T-cell (primary cell): ENCODE results near the gene NT5DC1. TPM values are rescaled to one million over a fixed set of nuclear protein-coding genes. Genes with fewer than 3 reads are reported as not detected.

Source experiments
- ATAC-seq, 4 experiments: fragments of 200-7000 bp in 3 of 4; fragments of 150-1000 bp in 1 of 4; cut with Tn5 transposase; replicated peaks in 1 of 4; 1 replicate in 3 of 4; 2 replicates in 1 of 4; pipeline ENCODE4 v1.10.0; 2021; ENCODE audit warnings: moderate library complexity in 3 of 4, mild to moderate bottlenecking in 2 of 4, moderate number of reproducible peaks in 1 of 4
- CTCF ChIA-PET, 2 donors: fragments of 300-600 bp; sonication (Branson Sonifier 250); formaldehyde crosslinking; loops; one replicate each; lab custom pipeline; 2022; ENCODE audit warnings: antibody characterized with exemption in 2 of 2; lab: Charles Lee
- POLR2A ChIA-PET, 2 donors: fragments of 300-600 bp; sonication (Branson Sonifier 250); formaldehyde crosslinking; loops; one replicate each; lab custom pipeline; 2022; ENCODE audit warnings: antibody characterized with exemption in 2 of 2; lab: Charles Lee
- DNase-seq, 35 experiments: peaks; one replicate each; pipeline versions ENCODE4 v3.0.0 to v3.0.0-alpha.2; 2013 to 2023
- H3K27ac ChIP-seq: one replicate; pipeline ENCODE4 v1.5.1; 2013; ENCODE audit warnings: low read length
- H3K27me3 ChIP-seq, 2 experiments: replicated peaks in 1 of 2; 1 replicate in 1 of 2; 2 replicates in 1 of 2; pipeline versions ENCODE4 v1.6.1 to v1.7.0; 2013; ENCODE audit warnings: low read length in 1 of 2, mixed read lengths in 1 of 2; ENCODE audit not compliant: control insufficient read depth in 2 of 2, insufficient read depth in 2 of 2; ENCODE audit errors: extremely low read depth in 1 of 2
- H3K36me3 ChIP-seq, 2 donors: 1 replicate in 1 of 2; 2 replicates in 1 of 2; pipeline versions ENCODE4 v1.6.1 to v1.7.0; 2013; ENCODE audit warnings: low read length in 1 of 2; ENCODE audit not compliant: control insufficient read depth in 2 of 2, insufficient read depth in 1 of 2; ENCODE audit errors: extremely low read depth in 1 of 2
- H3K4me1 ChIP-seq, 2 experiments: 1 replicate in 1 of 2; 2 replicates in 1 of 2; pipeline versions ENCODE4 v1.6.1 to v1.7.0; 2013; ENCODE audit warnings: low read length in 2 of 2, mixed read lengths in 1 of 2; ENCODE audit not compliant: insufficient read depth in 2 of 2, control insufficient read depth in 1 of 2; ENCODE audit errors: extremely low read depth in 1 of 2
- H3K4me3 ChIP-seq, 2 donors: 1 replicate in 1 of 2; 2 replicates in 1 of 2; pipeline versions ENCODE4 v1.5.1 to v1.7.0; 2013; ENCODE audit warnings: mild to moderate bottlenecking in 2 of 2, low read length in 1 of 2, moderate library complexity in 1 of 2; ENCODE audit not compliant: control insufficient read depth in 1 of 2; ENCODE audit errors: extremely low read depth in 1 of 2
- H3K9me3 ChIP-seq: 2 replicates; pipeline ENCODE4 v1.7.0; 2013
- H3K27ac Mint-ChIP-seq, 2 donors: one replicate each; pipeline ENCODE4 v1.8.0; 2020 to 2021; ENCODE audit warnings: mild to moderate bottlenecking in 2 of 2, mixed read lengths in 2 of 2
- H3K27me3 Mint-ChIP-seq, 2 donors: one replicate each; pipeline ENCODE4 v1.8.0; 2021 to 2022; ENCODE audit warnings: mixed read lengths in 2 of 2
- H3K36me3 Mint-ChIP-seq: one replicate; pipeline ENCODE4 v1.8.0; 2021; ENCODE audit warnings: mixed read lengths
- H3K4me1 Mint-ChIP-seq, 3 donors: one replicate each; pipeline ENCODE4 v1.8.0; 2020 to 2022; ENCODE audit warnings: mixed read lengths in 3 of 3, mild to moderate bottlenecking in 1 of 3
- H3K4me3 Mint-ChIP-seq, 3 donors: one replicate each; pipeline ENCODE4 v1.8.0; 2020 to 2022; ENCODE audit warnings: mild to moderate bottlenecking in 3 of 3, mixed read lengths in 3 of 3, moderate library complexity in 3 of 3
- H3K9me3 Mint-ChIP-seq, 3 donors: one replicate each; pipeline ENCODE4 v1.8.0; 2020 to 2022; ENCODE audit warnings: mixed read lengths in 3 of 3
- WGBS: methylation state at CpG from one replicate; pipeline ENCODE4 v1.1.5; 2013; ENCODE audit warnings: missing lambda C conversion rate; ENCODE audit not compliant: insufficient coverage; 5-methylcytosine and 5-hydroxymethylcytosine counted together
- total RNA-seq, 35 experiments: library from RNA in 6 of 35; stranded (reverse) in 6 of 35; fragments of 120-200 nt in 1 of 35; gene quantifications; one replicate each; pipeline versions ENCODE4 v1.2.1 to v1.2.4 and lab custom pipeline; 2013 to 2026

NT5DC1 gene
- total RNA-seq, 5 donors from 2014 or later (not counting 1 experiment from before 2014, with no cell fraction given), result 33.8 to 47.3 (median 38.1) TPM

DNA sequence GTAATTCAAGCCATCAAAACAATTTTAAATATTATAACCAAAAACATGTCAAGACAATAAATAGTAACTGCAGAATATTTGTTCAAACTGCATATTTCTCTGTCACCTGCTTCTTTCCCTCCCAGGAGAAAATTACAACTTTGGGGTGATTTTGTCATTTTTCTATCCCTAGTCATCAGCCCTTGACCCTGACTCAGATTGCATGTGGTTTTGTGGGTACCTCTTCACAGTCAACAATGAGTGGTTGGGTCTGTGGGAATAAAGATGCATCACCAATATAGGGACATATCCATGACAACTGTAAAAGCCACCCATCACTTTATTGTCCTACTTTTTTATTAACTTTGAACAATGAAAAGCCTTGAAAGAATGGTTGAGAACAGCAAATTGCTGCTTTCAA lies 18.0 kb downstream of the NT5DC1 start:
- POLR2A ChIA-PET, result no interaction called here
- no peak overlapping the region for H3K4me3 Mint-ChIP-seq

GRCh38 chr6:116120430-116120829 lies 19.8 kb downstream of the NT5DC1 start:
- H3K9me3 ChIP-seq, result no peaks in the 10 kb centered on the region
- DNase-seq (no peak), ATAC-seq (no peak)
- H3K36me3 Mint-ChIP-seq, result peaks cover 42% of the 10 kb centered on the region
- ChIA-PET CTCF (no interaction called here), POLR2A (no interaction called here)
- no peak overlapping the region for H3K27ac ChIP-seq
- H3K27me3 Mint-ChIP-seq, result no peaks in the 10 kb centered on the region
- H3K27me3 ChIP-seq, result no peaks in the 10 kb centered on the region
- H3K4me3 ChIP-seq, result no peak overlapping the region
- H3K9me3 Mint-ChIP-seq, result no peaks in the 10 kb centered on the region
- no peak overlapping the region for H3K27ac Mint-ChIP-seq
- peaks cover 0 to 5% (median 0%) of the 10 kb centered on the region in 3 donors for H3K4me1 Mint-ChIP-seq
- H3K4me1 ChIP-seq, result no peaks in the 10 kb centered on the region
- H3K36me3 ChIP-seq, result peaks cover 0 to 14% of the 10 kb centered on the region in 2 donors
- no peak overlapping the region for H3K4me3 Mint-ChIP-seq
- WGBS, result 100% methylated on average over 3 of the region's 3 CpGs

More for the DNA sequence above, 18.0 kb downstream of the NT5DC1 start:
- no peaks in the 10 kb centered on the region for H3K27me3 Mint-ChIP-seq
- no peaks in the 10 kb centered on the region for H3K27me3 ChIP-seq
- H3K4me1 ChIP-seq, result no peaks in the 10 kb centered on the region
- peaks cover 4 to 30% of the 10 kb centered on the region in 2 donors for H3K36me3 ChIP-seq
- H3K27ac Mint-ChIP-seq, result no peak overlapping the region
- no peaks in the 10 kb centered on the region for H3K9me3 ChIP-seq
- peaks cover 0 to 5% (median 0%) of the 10 kb centered on the region in 3 donors for H3K4me1 Mint-ChIP-seq
- no peak for ATAC-seq
- H3K27ac ChIP-seq, result no peak overlapping the region
- CTCF ChIA-PET, result no interaction called here
- H3K36me3 Mint-ChIP-seq, result peaks cover 48% of the 10 kb centered on the region
- DNase-seq, result no peak
- no peak overlapping the region for H3K4me3 ChIP-seq
- no peaks in the 10 kb centered on the region for H3K9me3 Mint-ChIP-seq

DNA sequence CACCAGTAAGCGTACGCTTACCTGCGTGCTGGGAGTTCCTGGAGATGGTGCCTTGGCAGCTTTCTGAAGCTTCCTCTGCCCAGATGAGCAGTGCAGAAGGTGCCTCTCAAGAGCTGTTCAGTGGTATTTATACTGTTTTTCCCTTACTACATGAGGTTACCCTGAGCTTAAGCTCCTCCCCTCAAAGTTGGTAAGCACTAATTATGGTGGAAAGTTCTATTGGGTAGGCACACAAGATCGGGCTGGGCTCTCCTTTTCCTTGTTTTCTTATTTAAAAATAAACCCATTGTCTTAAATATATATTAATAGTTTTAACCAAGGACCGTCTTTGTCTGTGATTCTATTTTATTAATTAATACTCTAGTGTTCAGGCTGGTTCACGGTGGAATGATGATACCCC lies 25.4 kb downstream of the NT5DC1 start, which contains the start of gene COL10A1:
TSS of gene COL10A1 (minus strand) at position 101 of the 400 bp plus-strand sequence. CDS start 640 bp downstream, outside the sequence.
- H3K4me1 Mint-ChIP-seq, result peaks cover 7 to 10% (median 10%) of the 10 kb centered on the region in 3 donors
- peaks cover 32% of the 10 kb centered on the region for H3K36me3 Mint-ChIP-seq
- no peak for ATAC-seq
- Histone ChIP-seq H3K27ac (no peak within 1 kb of the TSS), H3K4me3 (no peak within 1 kb of the TSS), H3K9me3 (no peaks in the 10 kb centered on the region), H3K4me1 (no peaks in the 10 kb centered on the region), H3K27me3 (no peaks in the 10 kb centered on the region), H3K36me3 (no peaks in the 10 kb centered on the region)
- POLR2A ChIA-PET, result no interaction called here
- no peaks in the 10 kb centered on the region for H3K9me3 Mint-ChIP-seq
- no peaks in the 10 kb centered on the region for H3K27me3 Mint-ChIP-seq
- H3K27ac Mint-ChIP-seq, result no peak within 1 kb of the TSS
- no peak for DNase-seq
- CTCF ChIA-PET, result interaction anchor here in 1 of 2 donors (1.2 kb wide), 1 partner anchor 25 kb away, joined by 3 read pairs; the partner anchor contains the start of gene NT5DC1
- WGBS, result no CpG with 5 or more reads among the region's 6 CpGs
- H3K4me3 Mint-ChIP-seq, result no peak within 1 kb of the TSS

- no CpG with 5 or more reads among the region's 2 CpGs for WGBS
- H3K36me3 Mint-ChIP-seq, result peaks cover 41% of the 10 kb centered on the region
- H3K9me3 Mint-ChIP-seq, result no peaks in the 10 kb centered on the region
- no peak overlapping the region for H3K27ac ChIP-seq
- H3K27me3 Mint-ChIP-seq, result no peaks in the 10 kb centered on the region
- H3K4me1 ChIP-seq, result no peaks in the 10 kb centered on the region
- CTCF ChIA-PET, result no interaction called here
- peaks cover 6 to 10% (median 7%) of the 10 kb centered on the region in 3 donors for H3K4me1 Mint-ChIP-seq
- no peak overlapping the region for H3K27ac Mint-ChIP-seq
- no peak overlapping the region for H3K4me3 ChIP-seq
- no peak for DNase-seq
- ATAC-seq, result no peak
- no peak overlapping the region for H3K4me3 Mint-ChIP-seq
- H3K9me3 ChIP-seq, result no peaks in the 10 kb centered on the region
- no peaks in the 10 kb centered on the region for H3K27me3 ChIP-seq
- POLR2A ChIA-PET, result no interaction called here
- H3K36me3 ChIP-seq, result no peaks in the 10 kb centered on the region
These were observed 27.3 kb downstream of the NT5DC1 start for GRCh38 chr6:116127771-116128493.

- H3K36me3 Mint-ChIP-seq, result peaks cover 55% of the 10 kb centered on the region
- CTCF ChIA-PET, result no interaction called here
- Histone ChIP-seq H3K36me3 (peaks cover 0 to 3% of the 10 kb centered on the region in 2 donors), H3K4me1 (peaks cover 0 to 3% of the 10 kb centered on the region in 2 experiments), H3K4me3 (no peak overlapping the region), H3K27ac (no peak overlapping the region), H3K27me3 (no peaks in the 10 kb centered on the region), H3K9me3 (no peaks in the 10 kb centered on the region)
- POLR2A ChIA-PET, result no interaction called here
- H3K4me3 Mint-ChIP-seq, result no peak overlapping the region
- no peaks in the 10 kb centered on the region for H3K9me3 Mint-ChIP-seq
- no peak for ATAC-seq
- no peak overlapping the region for H3K27ac Mint-ChIP-seq
- DNase-seq, result no peak
- H3K27me3 Mint-ChIP-seq, result no peaks in the 10 kb centered on the region
- WGBS, result 100% methylated on average over 1 of the region's 3 CpGs
- H3K4me1 Mint-ChIP-seq, result peaks cover 11 to 19% (median 13%) of the 10 kb centered on the region in 3 donors
These were observed 32.8 kb downstream of the NT5DC1 start for GRCh38 chr6:116133453-116133852.

GRCh38 chr6:116136373-116136772 lies 35.7 kb downstream of the NT5DC1 start:
- H3K27me3 ChIP-seq, result no peaks in the 10 kb centered on the region
- Mint-ChIP-seq H3K4me1 (peaks cover 7 to 17% (median 11%) of the 10 kb centered on the region in 3 donors), H3K4me3 (no peak overlapping the region), H3K9me3 (no peaks in the 10 kb centered on the region), H3K27ac (no peak overlapping the region), H3K27me3 (no peaks in the 10 kb centered on the region), H3K36me3 (peaks cover 58% of the 10 kb centered on the region)
- WGBS, result no CpG with 5 or more reads among the region's 1 CpG
- H3K27ac ChIP-seq, result no peak overlapping the region
- H3K36me3 ChIP-seq, result peaks cover 0 to 3% of the 10 kb centered on the region in 2 donors
- ChIA-PET CTCF (interaction anchor here in 1 of 2 donors (0.5 to 1.3 kb wide), 3 partner anchors 81 to 499 kb away, joined by 3 to 5 read pairs (median 3); no protein-coding TSS in a partner anchor), POLR2A (interaction anchor here in 1 of 2 donors (0.6 to 0.7 kb wide), 2 partner anchors 14 to 1546 kb away, joined by 3 read pairs; no protein-coding TSS in a partner anchor)
- no peaks in the 10 kb centered on the region for H3K9me3 ChIP-seq
- peaks cover 0 to 3% of the 10 kb centered on the region in 2 experiments for H3K4me1 ChIP-seq
- DNase-seq (no peak), ATAC-seq (no peak)
- H3K4me3 ChIP-seq, result no peak overlapping the region
